Suprapubic skin (tissue), 4 donors: Measurements from ENCODE around the gene RPS18. TPM values are rescaled to one million over a fixed set of nuclear protein-coding genes. Genes with fewer than 3 reads are reported as not detected.
"Not testable (repeated sequence)": the region's sequence is repeated elsewhere in the genome, so short reads cannot be mapped to it uniquely, and the experiment has no call there.

Experiments
- DNase-seq, 2 donors: peaks; one replicate each; pipeline ENCODE4 v3.0.0-alpha.2; 2019; ENCODE audit warnings: low spot score in 2 of 2
- H3K27ac ChIP-seq: fragments of 200-600 bp; sonication (generic); one replicate; pipeline ENCODE4 v1.5.1; 2019
- H3K27me3 ChIP-seq: fragments of 200-600 bp; sonication (generic); one replicate; pipeline ENCODE4 v1.5.1; 2019
- H3K36me3 ChIP-seq: fragments of 200-600 bp; sonication (generic); one replicate; pipeline ENCODE4 v1.5.1; 2019
- H3K4me1 ChIP-seq: fragments of 200-600 bp; sonication (generic); one replicate; pipeline ENCODE4 v1.5.1; 2019
- H3K4me3 ChIP-seq: fragments of 200-600 bp; sonication (generic); one replicate; pipeline ENCODE4 v1.5.1; 2019; ENCODE audit warnings: mild to moderate bottlenecking
- H3K9me3 ChIP-seq: fragments of 200-600 bp; sonication (generic); one replicate; pipeline ENCODE4 v1.5.1; 2019
- EP300 ChIP-seq: sonication (generic); formaldehyde crosslinking; IDR thresholded peaks from one replicate; pipeline ENCODE4 v1.6.1; 2017; ENCODE audit warnings: antibody characterized with exemption
- POLR2A ChIP-seq, 2 donors: fragments of 450-650 bp; IDR thresholded peaks; one replicate each; pipeline ENCODE4 v1.6.1; 2017; ENCODE audit warnings: antibody characterized with exemption in 2 of 2, mild to moderate bottlenecking in 2 of 2, moderate library complexity in 2 of 2
- POLR2AphosphoS5 ChIP-seq, 3 donors: sonication (generic); formaldehyde crosslinking; IDR thresholded peaks; one replicate each; pipeline ENCODE4 v1.6.1; 2017; ENCODE audit warnings: antibody characterized with exemption in 3 of 3
- WGBS: methylation state at CpG from one replicate; pipeline ENCODE4 v1.1.5; 2018; 5-methylcytosine and 5-hydroxymethylcytosine counted together
- total RNA-seq, 4 donors: library from RNA; depleted of rRNA; stranded (reverse); fragments of >200 nt; gene quantifications; one replicate each; pipeline ENCODE4 v1.1.0, GENCODE V29; 2016
- TF ChIP-seq, protein P1 (sequence below), 2 donors: fragments of 200-600 bp in 1 of 2; fragments of 450-650 bp in 1 of 2; sonication (generic) in 1 of 2; IDR thresholded peaks; one replicate each; pipeline ENCODE4 v1.5.1; 2016 to 2019; ENCODE audit warnings: antibody characterized with exemption in 2 of 2, mild to moderate bottlenecking in 1 of 2, moderate library complexity in 1 of 2

Gene RPS18
- total RNA-seq, 4 donors from 2014 or later = 2,261 to 4,381 (median 4,042) TPM

DNA sequence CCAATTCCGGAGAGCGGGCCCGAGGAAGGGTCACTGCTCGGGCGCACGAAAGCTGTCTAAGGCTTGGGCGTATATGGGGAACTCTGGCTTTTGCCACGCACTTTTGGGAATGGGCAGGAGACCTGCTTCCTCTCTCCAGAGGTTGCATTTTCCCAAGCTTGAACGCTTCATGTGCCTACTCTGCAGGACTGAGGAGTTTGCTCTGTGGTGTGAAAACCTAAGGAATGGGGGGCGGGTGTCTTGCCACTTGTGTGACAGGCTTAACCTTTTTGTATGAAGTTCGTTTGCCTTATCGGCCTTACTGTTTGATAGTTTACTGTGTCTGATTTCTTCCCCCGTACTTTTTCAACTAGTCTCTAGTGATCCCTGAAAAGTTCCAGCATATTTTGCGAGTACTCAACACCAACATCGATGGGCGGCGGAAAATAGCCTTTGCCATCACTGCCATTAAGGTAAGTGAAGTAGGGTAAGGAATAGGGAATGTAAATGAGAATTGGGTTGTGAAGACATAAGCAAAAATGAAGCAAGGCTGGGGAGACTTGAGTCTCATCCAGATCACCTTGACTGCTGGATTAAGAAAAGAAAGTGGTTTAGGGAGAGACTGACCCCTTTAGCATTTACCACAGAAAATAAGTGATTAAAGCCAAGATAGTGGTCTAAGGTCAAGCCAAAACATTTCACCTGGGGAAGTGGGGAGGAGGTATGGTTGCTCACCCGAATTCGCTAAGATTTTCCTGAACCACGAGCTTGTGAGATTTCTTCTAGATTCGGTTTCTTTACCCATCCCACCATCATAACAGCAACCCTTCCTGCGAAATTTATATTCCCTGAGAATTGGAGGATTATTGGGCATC is 627 bp downstream of the RPS18 start:
- no peak for DNase-seq
- peak overlapping the region; percentile 97 for H3K27ac ChIP-seq
- no peaks in the 10 kb centered on the region for H3K9me3 ChIP-seq
- H3K4me3 ChIP-seq = peak overlapping the region; percentile 85
- H3K4me1 ChIP-seq = peaks cover 63% of the 10 kb centered on the region
- WGBS = 14% methylated on average over 20 of the region's 22 CpGs
- TF ChIP-seq, protein P1, sequence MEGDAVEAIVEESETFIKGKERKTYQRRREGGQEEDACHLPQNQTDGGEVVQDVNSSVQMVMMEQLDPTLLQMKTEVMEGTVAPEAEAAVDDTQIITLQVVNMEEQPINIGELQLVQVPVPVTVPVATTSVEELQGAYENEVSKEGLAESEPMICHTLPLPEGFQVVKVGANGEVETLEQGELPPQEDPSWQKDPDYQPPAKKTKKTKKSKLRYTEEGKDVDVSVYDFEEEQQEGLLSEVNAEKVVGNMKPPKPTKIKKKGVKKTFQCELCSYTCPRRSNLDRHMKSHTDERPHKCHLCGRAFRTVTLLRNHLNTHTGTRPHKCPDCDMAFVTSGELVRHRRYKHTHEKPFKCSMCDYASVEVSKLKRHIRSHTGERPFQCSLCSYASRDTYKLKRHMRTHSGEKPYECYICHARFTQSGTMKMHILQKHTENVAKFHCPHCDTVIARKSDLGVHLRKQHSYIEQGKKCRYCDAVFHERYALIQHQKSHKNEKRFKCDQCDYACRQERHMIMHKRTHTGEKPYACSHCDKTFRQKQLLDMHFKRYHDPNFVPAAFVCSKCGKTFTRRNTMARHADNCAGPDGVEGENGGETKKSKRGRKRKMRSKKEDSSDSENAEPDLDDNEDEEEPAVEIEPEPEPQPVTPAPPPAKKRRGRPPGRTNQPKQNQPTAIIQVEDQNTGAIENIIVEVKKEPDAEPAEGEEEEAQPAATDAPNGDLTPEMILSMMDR (IDR thresholded peaks at IDR 0.05) = no peak
- TF ChIP-seq POLR2A (IDR thresholded peaks at IDR 0.05) (no peak), EP300 (no peak), POLR2AphosphoS5 (IDR thresholded peaks at IDR 0.05) (no peak)
- H3K36me3 ChIP-seq = peaks cover 48% of the 10 kb centered on the region
- H3K27me3 ChIP-seq = no peaks in the 10 kb centered on the region

DNA sequence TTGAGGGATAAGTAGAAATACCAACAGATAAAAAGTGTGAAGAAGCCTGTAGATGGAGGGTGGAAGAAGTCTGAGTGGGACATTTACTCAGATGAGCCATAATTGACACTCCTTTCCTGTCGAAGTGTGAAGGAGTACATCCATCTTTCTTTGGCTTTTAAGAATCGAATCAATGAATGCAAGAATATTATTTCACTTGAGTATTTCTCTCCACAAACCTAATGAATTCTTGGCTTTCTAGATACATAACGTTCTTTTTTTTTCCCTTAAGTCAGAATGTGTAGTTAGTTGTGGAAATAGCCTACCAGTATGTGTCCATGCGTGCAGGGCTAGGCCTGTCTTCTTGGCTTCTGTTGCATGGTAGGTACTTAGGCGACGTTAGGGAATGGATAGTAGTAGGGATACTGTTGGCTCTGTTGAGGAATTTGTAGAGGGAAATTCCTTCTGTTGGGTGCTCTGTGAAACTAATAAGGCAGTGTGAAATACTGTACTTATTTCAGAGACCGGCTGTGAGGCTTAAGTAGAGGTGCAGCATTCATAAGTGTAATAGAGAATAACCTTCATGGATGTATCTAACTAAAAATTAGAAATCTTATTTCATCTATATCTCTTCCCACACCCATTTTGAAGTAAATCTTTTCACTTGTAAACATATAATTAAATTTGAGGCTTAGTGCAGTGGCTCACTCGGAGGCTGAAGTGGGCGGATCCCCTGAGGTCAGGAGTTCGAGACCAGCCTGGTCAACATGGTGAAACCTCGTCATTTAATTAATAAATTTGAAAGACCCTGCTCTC is 1.5 kb downstream of the RPS18 start:
- Histone ChIP-seq H3K27me3 (no peaks in the 10 kb centered on the region), H3K27ac (peak overlapping the region; percentile 97), H3K36me3 (peaks cover 40% of the 10 kb centered on the region), H3K4me3 (peak overlapping the region; percentile 85), H3K9me3 (no peaks in the 10 kb centered on the region), H3K4me1 (peaks cover 72% of the 10 kb centered on the region)
- 56% methylated on average over 11 of the region's 11 CpGs for WGBS
- TF ChIP-seq, protein P1 (IDR thresholded peaks at IDR 0.05) = no peak
- TF ChIP-seq EP300 (no peak), POLR2AphosphoS5 (IDR thresholded peaks at IDR 0.05) (no peak), POLR2A (IDR thresholded peaks at IDR 0.05) (no peak)
- DNase-seq = no peak

DNA sequence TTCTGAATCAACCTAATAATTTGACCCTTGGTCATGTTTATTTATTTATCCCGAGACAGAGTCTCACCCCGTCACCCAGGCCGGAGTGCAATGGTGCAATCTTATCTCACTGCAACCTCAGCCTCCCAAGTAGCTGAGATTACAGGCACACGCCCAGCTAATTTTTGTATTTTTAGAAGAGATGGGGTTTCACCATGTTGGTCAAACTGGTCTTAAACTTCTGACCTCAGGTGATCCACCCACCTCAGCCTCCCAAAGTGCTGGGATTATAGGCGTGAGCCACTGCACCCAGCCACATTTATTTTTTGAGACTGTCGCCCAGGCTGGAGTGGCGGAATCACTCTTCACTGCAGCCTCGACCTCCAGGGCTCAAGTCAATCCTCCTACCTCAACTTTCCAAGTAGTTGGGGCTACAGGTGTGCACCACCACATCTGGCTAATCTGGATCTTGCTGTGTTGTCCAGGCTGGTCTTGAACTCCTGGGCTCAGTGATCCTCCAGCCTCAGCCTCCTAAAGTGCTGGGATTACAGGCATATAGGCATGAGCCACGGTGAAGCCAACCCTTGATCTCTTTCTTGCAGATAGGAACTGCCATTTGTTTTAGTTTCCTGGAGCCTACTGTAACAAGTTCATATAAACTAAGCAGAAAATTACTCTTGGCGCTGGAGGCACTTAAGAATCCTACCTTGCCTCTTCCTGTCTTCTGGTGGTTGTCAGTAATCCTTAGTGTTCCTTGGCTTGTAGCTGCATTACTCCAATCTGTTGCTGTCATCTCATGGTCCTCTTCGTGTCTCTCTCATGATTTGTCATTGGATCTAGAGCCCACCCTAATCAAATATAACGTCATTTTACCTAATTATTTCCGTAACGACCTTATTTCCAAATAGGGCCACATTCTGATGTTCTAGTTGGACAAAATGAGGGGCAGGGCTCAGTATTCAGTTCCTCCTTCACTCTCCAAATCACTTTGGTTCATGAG is 2.3 kb downstream of the RPS18 start:
- peaks cover 75% of the 10 kb centered on the region for H3K4me1 ChIP-seq
- 68% methylated on average over 14 of the region's 14 CpGs for WGBS
- no peak for TF ChIP-seq POLR2AphosphoS5 (IDR thresholded peaks at IDR 0.05)
- TF ChIP-seq POLR2A (IDR thresholded peaks at IDR 0.05) = no peak
- TF ChIP-seq, protein P1 (IDR thresholded peaks at IDR 0.05) = no peak
- TF ChIP-seq EP300 = no peak
- H3K36me3 ChIP-seq = peaks cover 37% of the 10 kb centered on the region
- no peaks in the 10 kb centered on the region for H3K27me3 ChIP-seq
- no peak overlapping the region for H3K27ac ChIP-seq
- no peaks in the 10 kb centered on the region for H3K9me3 ChIP-seq
- H3K4me3 ChIP-seq = no peak overlapping the region
- no peak for DNase-seq

GRCh38 chr6:33275795-33276580 is 4.1 kb downstream of the RPS18 start:
- 67% methylated on average over 16 of the region's 16 CpGs for WGBS
- peaks cover 64% of the 10 kb centered on the region for H3K4me1 ChIP-seq
- H3K9me3 ChIP-seq, H3K27me3 ChIP-seq: not testable (repeated sequence)
- peak overlapping the region; percentile 83 for H3K4me3 ChIP-seq
- peak in 1 of 2 donors; percentile 39 for DNase-seq
- H3K36me3 ChIP-seq = peaks cover 50% of the 10 kb centered on the region
- H3K27ac ChIP-seq = peak overlapping the region; percentile 92

DNA sequence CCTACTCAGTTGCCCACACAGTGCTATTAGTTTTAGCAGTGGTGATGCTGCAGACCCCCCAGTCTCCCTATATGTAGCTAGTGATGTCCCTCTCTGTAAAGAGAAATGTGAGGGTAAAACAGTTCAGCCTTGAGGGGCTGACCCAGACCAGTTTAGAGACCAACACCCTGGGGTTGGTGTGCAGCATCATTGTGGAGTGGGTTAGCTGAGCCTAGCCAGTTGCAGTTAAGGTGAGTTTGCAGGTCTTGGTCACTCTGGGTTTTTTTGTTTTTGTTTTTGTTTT is 4.6 kb downstream of the RPS18 start:
- Histone ChIP-seq H3K27me3 (no peaks in the 10 kb centered on the region), H3K4me3 (peak overlapping the region; percentile 83), H3K4me1 (peaks cover 63% of the 10 kb centered on the region), H3K9me3 (no peaks in the 10 kb centered on the region), H3K36me3 (peaks cover 50% of the 10 kb centered on the region), H3K27ac (peak overlapping the region; percentile 92)
- TF ChIP-seq, protein P1 (IDR thresholded peaks at IDR 0.05) = no peak
- TF ChIP-seq EP300 (no peak), POLR2AphosphoS5 (IDR thresholded peaks at IDR 0.05) (no peak), POLR2A (IDR thresholded peaks at IDR 0.05) (no peak)
- no peak for DNase-seq
